SU-DHL-6 (cell line): ENCODE data around the gene SRSF4.

Experiments used
- H2AFZ ChIP-seq: fragments of 200-600 bp; sonication (generic); 2 replicates; pipeline ENCODE4 v1.6.1; 2014; ENCODE audit warnings: low read depth, mild to moderate bottlenecking, moderate library complexity, mixed read lengths, antibody characterized with exemption, low read length; ENCODE audit not compliant: severe bottlenecking
- H3F3A ChIP-seq: fragments of 200-600 bp; shearing (Covaris generic); 2 replicates; pipeline ENCODE4 v1.6.0; 2016; ENCODE audit warnings: antibody characterized with exemption, mild to moderate bottlenecking; ENCODE audit not compliant: insufficient read depth
- H3K27ac ChIP-seq: fragments of 200-600 bp; sonication (generic); 2 replicates; pipeline ENCODE4 v1.5.1; 2016; ENCODE audit warnings: low read depth, mild to moderate bottlenecking, low read length, moderate library complexity, mixed read lengths
- H3K27me3 ChIP-seq: fragments of 200-600 bp; sonication (generic), shearing (Covaris generic); 2 replicates; pipeline ENCODE4 v1.6.0; 2014; ENCODE audit warnings: mild to moderate bottlenecking, low read length
- H3K36me3 ChIP-seq: fragments of 200-600 bp; sonication (generic); 2 replicates; pipeline ENCODE4 v1.6.1; 2014; ENCODE audit warnings: mild to moderate bottlenecking, low read length, mixed read lengths
- H3K4me2 ChIP-seq: fragments of 300-600, 200-600 bp; shearing (Covaris generic), sonication (generic); 2 replicates; pipeline ENCODE4 v1.6.0; 2014; ENCODE audit warnings: low read length, low read depth, mild to moderate bottlenecking; ENCODE audit not compliant: poor library complexity, severe bottlenecking
- H3K4me3 ChIP-seq: fragments of 200-600 bp; sonication (generic); 2 replicates; pipeline ENCODE4 v1.5.1; 2014; ENCODE audit warnings: antibody characterized with exemption, low read length, mild to moderate bottlenecking, mixed read lengths; ENCODE audit not compliant: insufficient read depth, poor library complexity, severe bottlenecking
- H3K79me2 ChIP-seq: fragments of 200-600 bp; sonication (generic); 2 replicates; pipeline ENCODE4 v1.6.1; 2014; ENCODE audit warnings: mild to moderate bottlenecking, low read length, moderate library complexity; ENCODE audit not compliant: insufficient read depth
- H3K9ac ChIP-seq: fragments of 200-600 bp; sonication (generic); 2 replicates; pipeline ENCODE4 v1.7.0; 2014; ENCODE audit warnings: mild to moderate bottlenecking, low read length
- H3K9me2 ChIP-seq: fragments of 200-600 bp; sonication (generic); replicated peaks from 2 replicates; pipeline ENCODE4 v1.6.1; 2014; ENCODE audit warnings: low read length; ENCODE audit not compliant: insufficient read depth
- H3K9me3 ChIP-seq: fragments of 200-600 bp; sonication (generic); 2 replicates; pipeline ENCODE4 v1.6.1; 2014; ENCODE audit warnings: low read length, mixed read lengths; ENCODE audit not compliant: insufficient read depth
- H4K20me1 ChIP-seq: fragments of 200-600 bp; sonication (generic); 2 replicates; pipeline ENCODE4 v1.6.1; 2014; ENCODE audit warnings: low read depth, mild to moderate bottlenecking, antibody characterized with exemption, low read length, moderate library complexity, mixed read lengths
- CTCF ChIP-seq: fragments of 200-600 bp; sonication (generic); IDR thresholded peaks from one replicate; pipeline ENCODE4 v1.5.1; 2017; ENCODE audit warnings: antibody characterized with exemption, mild to moderate bottlenecking, low read length, moderate library complexity; ENCODE audit not compliant: insufficient read depth, poor library complexity, severe bottlenecking
- EZH2phosphoT487 ChIP-seq: fragments of 200-600 bp; sonication (generic), shearing (Covaris generic); conservative IDR thresholded peaks from 2 replicates; pipeline ENCODE4 v1.6.1; 2018; ENCODE audit warnings: mild to moderate bottlenecking, antibody characterized with exemption, low read length, moderate library complexity, mixed read lengths

Gene SRSF4

DNA sequence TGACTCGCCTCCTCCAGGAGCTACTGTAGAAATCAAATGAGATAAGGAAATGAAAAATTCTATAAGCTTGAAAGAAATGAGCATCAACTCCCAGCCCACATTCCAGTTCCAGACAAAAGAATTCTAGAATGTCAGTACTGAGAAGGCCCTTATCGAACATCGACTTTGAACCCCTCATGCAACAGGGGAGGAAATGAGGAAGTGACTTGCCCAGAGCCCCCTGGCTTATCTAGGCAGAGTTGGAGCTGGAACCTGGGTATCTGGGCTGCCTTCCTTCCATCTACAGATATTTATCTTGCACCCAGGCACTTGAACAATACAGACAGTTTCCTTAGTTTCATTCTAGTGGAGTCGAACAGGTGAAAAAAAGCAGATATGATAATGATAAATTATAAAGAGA, 26.7 kb upstream of the SRSF4 start:
- Histone ChIP-seq H3K79me2 (no peaks in the 10 kb centered on the region), H2AFZ (no peak overlapping the region), H3K9me2 (no peaks in the 10 kb centered on the region), H3K9me3 (no peaks in the 10 kb centered on the region), H3K36me3 (no peaks in the 10 kb centered on the region), H3K27ac (no peak overlapping the region), H3K4me2 (no peak overlapping the region), H3F3A (no peaks in the 10 kb centered on the region), H3K27me3 (no peaks in the 10 kb centered on the region), H4K20me1 (no peaks in the 10 kb centered on the region), H3K9ac (no peak overlapping the region), H3K4me3 (no peak overlapping the region)
- TF ChIP-seq EZH2phosphoT487 (no peak), CTCF (no peak)

DNA sequence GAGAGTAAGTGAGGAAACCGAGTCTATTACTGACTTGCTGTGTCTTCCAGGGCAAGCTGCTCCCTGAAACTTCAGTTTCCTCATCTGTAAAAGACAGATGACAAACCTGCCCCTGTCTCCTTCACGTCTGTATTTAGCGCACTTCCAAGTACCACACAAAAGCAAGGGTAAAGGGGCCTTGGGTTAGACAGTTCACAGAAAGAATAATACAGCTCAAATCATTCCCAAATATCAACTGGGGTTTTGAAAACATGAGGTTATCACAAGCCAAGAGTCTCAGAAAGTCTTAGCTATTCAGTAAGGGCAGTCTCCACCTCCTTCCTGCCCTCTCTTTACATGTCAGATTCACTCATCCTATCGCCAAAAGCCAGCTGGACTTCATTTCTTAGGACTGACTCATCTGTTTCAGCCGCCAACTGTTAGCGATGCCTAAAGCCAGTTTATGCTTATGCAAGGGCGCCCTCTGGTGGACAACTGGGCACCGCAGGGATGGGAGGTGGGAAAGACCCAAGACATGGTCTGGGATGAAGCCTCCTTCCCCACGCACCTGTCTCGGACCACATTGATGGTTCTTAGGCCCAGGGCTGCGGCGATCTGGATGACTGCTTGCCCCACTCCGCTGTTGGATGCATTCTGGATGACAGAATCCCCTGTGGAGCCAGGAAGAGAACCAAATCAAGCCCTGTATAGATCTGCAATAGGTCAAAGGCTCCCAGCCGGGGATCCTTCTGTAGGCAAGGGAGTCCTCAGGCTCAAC, 21.1 kb upstream of the SRSF4 start:
- no peak overlapping the region for H3K4me2 ChIP-seq
- no peak overlapping the region for H3K27ac ChIP-seq
- TF ChIP-seq EZH2phosphoT487, result no peak
- TF ChIP-seq CTCF, result peak; percentile 98
- H3K9ac ChIP-seq, result no peak overlapping the region
- no peaks in the 10 kb centered on the region for H3F3A ChIP-seq
- no peaks in the 10 kb centered on the region for H3K27me3 ChIP-seq
- no peaks in the 10 kb centered on the region for H4K20me1 ChIP-seq
- no peaks in the 10 kb centered on the region for H3K9me2 ChIP-seq
- H2AFZ ChIP-seq, result no peak overlapping the region
- H3K36me3 ChIP-seq, result no peaks in the 10 kb centered on the region
- no peaks in the 10 kb centered on the region for H3K9me3 ChIP-seq
- H3K4me3 ChIP-seq, result no peak overlapping the region
- H3K79me2 ChIP-seq, result no peaks in the 10 kb centered on the region

- Histone ChIP-seq H3F3A (no peaks in the 10 kb centered on the region), H3K36me3 (no peaks in the 10 kb centered on the region), H3K9me2 (no peaks in the 10 kb centered on the region), H3K79me2 (no peaks in the 10 kb centered on the region), H3K27me3 (no peaks in the 10 kb centered on the region), H2AFZ (no peak overlapping the region), H4K20me1 (no peaks in the 10 kb centered on the region), H3K4me3 (no peak overlapping the region), H3K9me3 (no peaks in the 10 kb centered on the region), H3K4me2 (no peak overlapping the region), H3K9ac (no peak overlapping the region), H3K27ac (no peak overlapping the region)
- no peak for TF ChIP-seq EZH2phosphoT487
- TF ChIP-seq CTCF, result no peak
Measured at GRCh38 chr1:29202053-29202452, 20.4 kb upstream of the SRSF4 start.
